Measurements from ENCODE around the gene TMEM132A.

DNA sequence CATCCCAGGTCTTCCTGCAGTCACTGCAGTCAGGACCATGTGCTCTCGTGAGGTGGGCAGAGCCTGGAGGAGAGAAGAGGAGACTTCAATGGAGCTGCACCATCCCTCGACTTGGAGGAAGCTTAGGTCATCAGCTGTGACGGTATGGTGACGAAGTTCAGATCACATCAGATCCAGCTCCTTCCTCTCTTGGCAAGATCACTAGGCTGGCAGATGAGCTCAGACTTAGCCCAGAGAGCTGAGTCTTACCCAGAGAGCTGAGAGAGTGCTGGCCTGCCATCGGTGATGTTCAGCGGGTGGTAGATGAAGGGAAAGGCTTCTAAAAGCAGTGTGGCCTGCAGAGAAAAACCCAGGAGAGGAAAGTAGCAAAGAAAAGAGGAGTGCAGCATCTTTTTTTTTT is 29.5 kb downstream of the TMEM132A start:
- TF ChIP-seq, protein P1, sequence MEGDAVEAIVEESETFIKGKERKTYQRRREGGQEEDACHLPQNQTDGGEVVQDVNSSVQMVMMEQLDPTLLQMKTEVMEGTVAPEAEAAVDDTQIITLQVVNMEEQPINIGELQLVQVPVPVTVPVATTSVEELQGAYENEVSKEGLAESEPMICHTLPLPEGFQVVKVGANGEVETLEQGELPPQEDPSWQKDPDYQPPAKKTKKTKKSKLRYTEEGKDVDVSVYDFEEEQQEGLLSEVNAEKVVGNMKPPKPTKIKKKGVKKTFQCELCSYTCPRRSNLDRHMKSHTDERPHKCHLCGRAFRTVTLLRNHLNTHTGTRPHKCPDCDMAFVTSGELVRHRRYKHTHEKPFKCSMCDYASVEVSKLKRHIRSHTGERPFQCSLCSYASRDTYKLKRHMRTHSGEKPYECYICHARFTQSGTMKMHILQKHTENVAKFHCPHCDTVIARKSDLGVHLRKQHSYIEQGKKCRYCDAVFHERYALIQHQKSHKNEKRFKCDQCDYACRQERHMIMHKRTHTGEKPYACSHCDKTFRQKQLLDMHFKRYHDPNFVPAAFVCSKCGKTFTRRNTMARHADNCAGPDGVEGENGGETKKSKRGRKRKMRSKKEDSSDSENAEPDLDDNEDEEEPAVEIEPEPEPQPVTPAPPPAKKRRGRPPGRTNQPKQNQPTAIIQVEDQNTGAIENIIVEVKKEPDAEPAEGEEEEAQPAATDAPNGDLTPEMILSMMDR (IDR thresholded peaks at IDR 0.05; ENCODE audit: low read depth, low read length): no peak
- TF ChIP-seq POLR2A (IDR thresholded peaks at IDR 0.05; ENCODE audit: extremely low read depth, insufficient read length): no peak
- TF ChIP-seq MYC (IDR thresholded peaks at IDR 0.05; ENCODE audit: low read depth, low read length): no peak
- TF ChIP-seq, protein P2, sequence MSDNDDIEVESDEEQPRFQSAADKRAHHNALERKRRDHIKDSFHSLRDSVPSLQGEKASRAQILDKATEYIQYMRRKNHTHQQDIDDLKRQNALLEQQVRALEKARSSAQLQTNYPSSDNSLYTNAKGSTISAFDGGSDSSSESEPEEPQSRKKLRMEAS (IDR thresholded peaks at IDR 0.05; ENCODE audit: low read depth, low read length): no peak

Measured in NB4 (cell line).